ENCODE measurements around the gene SMYD3. TPM values are rescaled to one million over a fixed set of nuclear protein-coding genes. Genes with fewer than 3 reads are reported as not detected.

SMYD3 gene
- total and polyA plus RNA-seq, 2 of the 4 experiments (the other 2 are of a cell fraction), result 26.5 to 37.6 TPM

- Histone ChIP-seq H3K23ac (ENCODE audit: low read depth, low read length) (no peak overlapping the region), H3K9ac (ENCODE audit: low read depth, low read length) (no peak overlapping the region), H2BK20ac (ENCODE audit: low read depth, low read length) (no peak overlapping the region), H3K79me1 (ENCODE audit: low read depth in 1 of 2, low read length in 2 of 2) (peaks cover 0 to 8% of the 10 kb centered on the region in 2 experiments; a peak in 2 of 4 replicates), H3K9me3 (ENCODE audit: control insufficient read depth, insufficient read depth, low read length) (no peaks in the 10 kb centered on the region), H3K36me3 (ENCODE audit: control insufficient read depth, insufficient read depth, low read length) (no peaks in the 10 kb centered on the region), H3K4me1 (ENCODE audit: control insufficient read depth, insufficient read depth, low read length) (peaks cover 2% of the 10 kb centered on the region; the same call in 1 of the 2 replicates), H2AK5ac (ENCODE audit: low read depth, low read length) (no peak overlapping the region), H2BK15ac (ENCODE audit: low read depth, low read length) (peak overlapping the region; percentile 7; the same call in 1 of the 3 replicates), H3K9me1 (ENCODE audit: insufficient read depth, low read length) (peaks cover 5% of the 10 kb centered on the region), H4K8ac (ENCODE audit: low read depth in 2 of 2, low read length in 2 of 2) (no peak overlapping the region), H3K4ac (ENCODE audit: low read depth, low read length) (no peak overlapping the region), H4K20me1 (ENCODE audit: insufficient read depth, low read length) (no peaks in the 10 kb centered on the region), H3K4me3 (ENCODE audit: insufficient read depth, low read depth, low read length) (no peak overlapping the region), H3K18ac (ENCODE audit: low read depth, low read length) (no peak overlapping the region), H3K56ac (ENCODE audit: extremely low read depth, insufficient read depth, low read length) (no peak overlapping the region), H4K91ac (ENCODE audit: insufficient read depth, low read depth, low read length) (no peak overlapping the region), H3K27ac (ENCODE audit: insufficient read depth, low read length) (no peak overlapping the region), H2AK9ac (replicated peaks; ENCODE audit: low read depth, low read length, poor library complexity) (no peak overlapping the region), H2BK5ac (ENCODE audit: low read depth, low read length, poor library complexity, severe bottlenecking) (no peak overlapping the region), H4K5ac (ENCODE audit: low read depth, low read length) (peak overlapping the region; percentile 26; the same call in 1 of the 2 replicates), H2BK120ac (ENCODE audit: low read depth, low read length) (no peak overlapping the region), H2AFZ (replicated peaks; ENCODE audit: low read length, poor library complexity) (no peak overlapping the region), H3K4me2 (ENCODE audit: low read depth, low read length) (no peak overlapping the region), H3K27me3 (ENCODE audit: control insufficient read depth, insufficient read depth, low read length) (no peaks in the 10 kb centered on the region), H3K14ac (replicated peaks; ENCODE audit: low read depth, low read length) (no peak overlapping the region)
- intact Hi-C loops (cut with micrococcal nuclease) (no loop called here), dilution Hi-C loops (cut with HindIII; ENCODE audit: low sequenced_read_pairs, unreplicated experiment) (no loop called here), in situ Hi-C loops (cut with MboI; ENCODE audit: low sequenced_read_pairs) (loop anchor here (10.0 kb wide), 1 partner anchor 341 kb away; no protein-coding TSS in a partner anchor)
- BruUV-seq (replicated peaks), result no TSS peak
- ChIA-PET CTCF (no interaction called here), POLR2A (ENCODE audit: unreplicated experiment) (no interaction called here)
- WGBS, 2 experiments (ENCODE audit: extremely low coverage in 2 of 2, insufficient read length in 1 of 2), result no CpG with 5 or more reads among the region's 8 CpGs
- DNase-seq, result peak; percentile 16
- ATAC-seq (ENCODE audit: low read depth), result no peak
- TF ChIP-seq CTCF (conservative IDR thresholded peaks at IDR 0.05; ENCODE audit: low read depth, low read length) (no peak), RCOR1 (IDR thresholded peaks at IDR 0.05; ENCODE audit: insufficient replicate concordance, low read length) (no peak), BHLHE40 (IDR thresholded peaks at IDR 0.05; ENCODE audit: low read depth, low read length) (no peak), FOS (IDR thresholded peaks at IDR 0.05; ENCODE audit: low read depth, low read length) (no peak), CEBPB (IDR thresholded peaks at IDR 0.05; ENCODE audit: low read depth, low read length) (no peak)
These were observed 393.5 kb downstream of the SMYD3 start for GRCh38 chr1:246113555-246114095.
